A172 (cell line): ENCODE results near the gene PASK. TPM values are rescaled to one million over a fixed set of nuclear protein-coding genes. Genes with fewer than 3 reads are reported as not detected.

Experiments used
- DNase-seq: peaks from one replicate; pipeline ENCODE4 v3.0.0-alpha.2; 2015; ENCODE audit warnings: low spot score
- total RNA-seq: library from RNA; depleted of rRNA; stranded (reverse); fragments of >200 nt; shearing (Covaris generic); gene quantifications from 2 replicates; pipeline ENCODE4 v1.2.3, GENCODE V29; 2014; rRNA removed

Gene PASK
- total RNA-seq, 1 experiment from 2014 or later: 5.9 TPM

GRCh38 chr2:241066171-241066892 is 82.9 kb downstream of the PASK start:
- DNase-seq: no peak

- no peak for DNase-seq
These were observed 83.9 kb downstream of the PASK start for GRCh38 chr2:241065355-241065803.

- no peak for DNase-seq
These were observed 84.4 kb downstream of the PASK start for GRCh38 chr2:241064802-241065354.

GRCh38 chr2:241064008-241064801 is 85.1 kb downstream of the PASK start:
- DNase-seq: no peak

- no peak for DNase-seq
These were observed 85.7 kb downstream of the PASK start for GRCh38 chr2:241063587-241063986.

GRCh38 chr2:241063093-241063551 is 86.2 kb downstream of the PASK start:
- no peak for DNase-seq

GRCh38 chr2:241062389-241063092 is 86.7 kb downstream of the PASK start:
- DNase-seq: no peak

GRCh38 chr2:241061275-241061674 is 88.0 kb downstream of the PASK start:
- DNase-seq: no peak

Other genes with a start within 250 kb of the PASK start
- gene CROCC2, start 243.1 kb downstream of the PASK start, total RNA-seq: 0.02 TPM in 1 of 2 replicates, not detected in the other
- 2.5 and 5.2 TPM in 2 replicates for gene SNED1, start 150.9 kb downstream of the PASK start, total RNA-seq
- 39.0 and 46.2 TPM in 2 replicates for gene MTERF4, start 47.2 kb downstream of the PASK start, total RNA-seq
- gene PPP1R7, start 995 bp upstream of the PASK start, total RNA-seq: 125 and 132 TPM in 2 replicates
- gene ANO7, start 39.2 kb upstream of the PASK start, total RNA-seq: 0.03 and 0.72 TPM in 2 replicates
- gene HDLBP, start 166.2 kb upstream of the PASK start, total RNA-seq: 458 and 509 TPM in 2 replicates
- gene SEPTIN2, start 166.5 kb upstream of the PASK start, total RNA-seq: 374 and 393 TPM in 2 replicates
- gene FARP2, start 206.8 kb upstream of the PASK start, total RNA-seq: 36.6 and 47.3 TPM in 2 replicates